Measurements from ENCODE around the gene MYOD1.

DNA sequence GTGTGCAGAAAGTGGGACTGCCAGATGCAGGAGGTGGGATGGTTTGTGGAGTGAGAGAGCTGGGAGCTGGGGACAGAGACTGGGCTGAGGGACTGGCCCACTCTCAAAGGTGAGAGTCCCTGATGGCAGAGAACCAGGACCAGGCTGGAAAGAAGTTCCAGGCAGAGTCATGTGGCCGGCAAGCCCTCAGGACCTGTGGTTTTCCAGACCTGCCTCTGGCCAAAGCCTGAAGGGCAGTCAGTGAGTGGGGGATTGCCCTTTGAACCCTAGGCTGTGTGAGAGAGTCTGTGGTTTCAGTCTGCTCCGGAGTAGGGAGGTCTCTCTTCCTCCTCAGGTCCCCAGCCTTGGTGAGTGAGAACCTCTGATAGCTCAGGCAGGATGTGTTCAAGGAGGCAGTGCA, 32.2 kb downstream of the MYOD1 start:
- no peak for TF ChIP-seq EZH2 (optimal IDR thresholded peaks at IDR 0.05; ENCODE audit: low read depth, low read length)
- TF ChIP-seq, protein P1, sequence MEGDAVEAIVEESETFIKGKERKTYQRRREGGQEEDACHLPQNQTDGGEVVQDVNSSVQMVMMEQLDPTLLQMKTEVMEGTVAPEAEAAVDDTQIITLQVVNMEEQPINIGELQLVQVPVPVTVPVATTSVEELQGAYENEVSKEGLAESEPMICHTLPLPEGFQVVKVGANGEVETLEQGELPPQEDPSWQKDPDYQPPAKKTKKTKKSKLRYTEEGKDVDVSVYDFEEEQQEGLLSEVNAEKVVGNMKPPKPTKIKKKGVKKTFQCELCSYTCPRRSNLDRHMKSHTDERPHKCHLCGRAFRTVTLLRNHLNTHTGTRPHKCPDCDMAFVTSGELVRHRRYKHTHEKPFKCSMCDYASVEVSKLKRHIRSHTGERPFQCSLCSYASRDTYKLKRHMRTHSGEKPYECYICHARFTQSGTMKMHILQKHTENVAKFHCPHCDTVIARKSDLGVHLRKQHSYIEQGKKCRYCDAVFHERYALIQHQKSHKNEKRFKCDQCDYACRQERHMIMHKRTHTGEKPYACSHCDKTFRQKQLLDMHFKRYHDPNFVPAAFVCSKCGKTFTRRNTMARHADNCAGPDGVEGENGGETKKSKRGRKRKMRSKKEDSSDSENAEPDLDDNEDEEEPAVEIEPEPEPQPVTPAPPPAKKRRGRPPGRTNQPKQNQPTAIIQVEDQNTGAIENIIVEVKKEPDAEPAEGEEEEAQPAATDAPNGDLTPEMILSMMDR (IDR thresholded peaks at IDR 0.05; ENCODE audit: low read length) = no peak
